A673 (cell line): ENCODE measurements around the gene ACP2. TPM values are rescaled to one million over a fixed set of nuclear protein-coding genes. Genes with fewer than 3 reads are reported as not detected.

Experiments used
- BruUV-seq: library from RNA; stranded (reverse); fragments of 400-500 nt; replicated peaks from 2 replicates; lab custom pipeline; 2021; lab: Mats Ljungman, UMichigan
- CTCF ChIA-PET: fragments of 300-600 bp; sonication (Branson Sonifier 250); formaldehyde crosslinking; loops from one replicate; lab custom pipeline; 2022; ENCODE audit warnings: antibody characterized with exemption; lab: Charles Lee
- POLR2A ChIA-PET: fragments of 300-600 bp; sonication (Branson Sonifier 250); formaldehyde crosslinking; loops from one replicate; lab custom pipeline; 2022; ENCODE audit warnings: antibody characterized with exemption; ENCODE audit not compliant: low non-redundant PET; lab: Charles Lee
- DNase-seq: peaks from one replicate; pipeline ENCODE4 v3.0.0-alpha.2; 2015; ENCODE audit warnings: low spot score
- H3K27ac ChIP-seq: fragments of 200-600 bp; sonication (generic); 2 replicates; pipeline ENCODE4 v1.5.1; 2016; ENCODE audit warnings: mixed run types, low read depth, mild to moderate bottlenecking, mixed read lengths, antibody characterized with exemption, low read length; ENCODE audit not compliant: poor library complexity, severe bottlenecking
- H3K27me3 ChIP-seq: fragments of 200-600 bp; sonication (generic); replicated peaks from 2 replicates; pipeline ENCODE4 v1.6.1; 2017; ENCODE audit warnings: mixed run types, low read depth, mild to moderate bottlenecking, mixed read lengths, antibody characterized with exemption, low read length; ENCODE audit not compliant: insufficient read depth, poor library complexity
- H3K36me3 ChIP-seq: fragments of 200-600 bp; sonication (generic); 2 replicates; pipeline ENCODE4 v1.6.1; 2016; ENCODE audit warnings: mixed run types, mild to moderate bottlenecking, mixed read lengths, antibody characterized with exemption, low read length; ENCODE audit not compliant: insufficient read depth, poor library complexity, severe bottlenecking
- H3K4me1 ChIP-seq: fragments of 200-600 bp; sonication (generic); 2 replicates; pipeline ENCODE4 v1.6.1; 2017; ENCODE audit warnings: mixed run types, mild to moderate bottlenecking, mixed read lengths, antibody characterized with exemption, low read length; ENCODE audit not compliant: insufficient read depth, poor library complexity, severe bottlenecking
- H3K4me3 ChIP-seq: fragments of 200-600 bp; sonication (generic); 2 replicates; pipeline ENCODE4 v1.5.1; 2016; ENCODE audit warnings: low read depth, mixed run types, mild to moderate bottlenecking, mixed read lengths, low read length; ENCODE audit not compliant: poor library complexity, severe bottlenecking
- H3K9me3 ChIP-seq: fragments of 200-600 bp; sonication (generic); 2 replicates; pipeline ENCODE4 v1.6.1; 2016; ENCODE audit warnings: mixed run types, low read depth, mild to moderate bottlenecking, mixed read lengths, antibody characterized with exemption, low read length; ENCODE audit not compliant: poor library complexity, severe bottlenecking
- EZH2 ChIP-seq: fragments of 200-600 bp; sonication (generic); IDR thresholded peaks from 2 replicates; pipeline ENCODE4 v1.6.1; 2017; ENCODE audit warnings: borderline replicate concordance, low read depth, mild to moderate bottlenecking, mixed read lengths, antibody characterized with exemption, low read length; ENCODE audit not compliant: poor library complexity, severe bottlenecking
- intact Hi-C: fragments of 100-400 bp; cut with micrococcal nuclease; formaldehyde crosslinking; loops from one replicate; pipeline ENCODE4 v1.10.0; 2022; ENCODE audit not compliant: unreplicated experiment
- total RNA-seq: library from RNA; stranded (reverse); gene quantifications from 2 replicates; pipeline ENCODE4 v1.2.3, GENCODE V29; 2021
- TF ChIP-seq, protein P1 (sequence below): fragments of 300-800, 200-600 bp; sonication (generic); conservative IDR thresholded peaks from 2 replicates; pipeline ENCODE4 v1.5.1; 2017; ENCODE audit warnings: low read depth, mild to moderate bottlenecking, antibody characterized with exemption, low read length, moderate library complexity, mixed read lengths

ACP2 gene
- total RNA-seq, 1 experiment from 2014 or later, result 63.3 TPM

DNA sequence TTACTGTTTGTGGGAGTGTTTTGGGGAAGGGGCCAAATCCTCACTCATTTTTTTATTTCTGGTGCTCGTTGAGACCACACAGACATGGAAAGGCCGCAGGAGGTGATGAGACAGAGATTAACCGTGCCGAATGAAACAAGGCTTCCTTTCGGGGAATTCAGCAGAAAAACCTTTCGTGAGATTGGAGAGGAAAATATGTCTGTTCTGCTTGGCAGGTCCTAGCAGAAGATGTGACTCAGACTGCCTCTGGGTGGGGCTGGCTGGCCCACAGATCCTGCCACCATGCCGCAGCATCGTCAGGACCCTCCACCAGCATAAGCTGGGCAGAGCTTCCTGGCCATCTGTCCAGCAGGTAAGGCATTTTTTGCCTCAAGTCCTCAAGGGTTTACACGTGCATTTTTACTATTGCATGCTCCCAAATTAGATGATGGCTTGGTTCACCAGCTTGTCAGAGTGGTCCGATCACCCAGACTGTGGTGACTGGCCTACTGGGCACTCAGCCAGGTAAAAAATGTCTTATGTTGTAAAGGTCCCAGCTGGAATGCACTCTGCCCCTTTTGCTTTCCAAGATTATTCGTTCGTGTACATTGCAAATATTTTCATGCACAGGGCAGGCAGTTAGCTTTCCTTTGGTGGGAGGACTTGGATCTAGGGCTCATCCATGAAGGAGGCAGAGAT is 32.4 kb downstream of the ACP2 start:
- intact Hi-C loops, result no loop called here
- H3K27ac ChIP-seq, result peak overlapping the region; percentile 86
- TF ChIP-seq, protein P1, sequence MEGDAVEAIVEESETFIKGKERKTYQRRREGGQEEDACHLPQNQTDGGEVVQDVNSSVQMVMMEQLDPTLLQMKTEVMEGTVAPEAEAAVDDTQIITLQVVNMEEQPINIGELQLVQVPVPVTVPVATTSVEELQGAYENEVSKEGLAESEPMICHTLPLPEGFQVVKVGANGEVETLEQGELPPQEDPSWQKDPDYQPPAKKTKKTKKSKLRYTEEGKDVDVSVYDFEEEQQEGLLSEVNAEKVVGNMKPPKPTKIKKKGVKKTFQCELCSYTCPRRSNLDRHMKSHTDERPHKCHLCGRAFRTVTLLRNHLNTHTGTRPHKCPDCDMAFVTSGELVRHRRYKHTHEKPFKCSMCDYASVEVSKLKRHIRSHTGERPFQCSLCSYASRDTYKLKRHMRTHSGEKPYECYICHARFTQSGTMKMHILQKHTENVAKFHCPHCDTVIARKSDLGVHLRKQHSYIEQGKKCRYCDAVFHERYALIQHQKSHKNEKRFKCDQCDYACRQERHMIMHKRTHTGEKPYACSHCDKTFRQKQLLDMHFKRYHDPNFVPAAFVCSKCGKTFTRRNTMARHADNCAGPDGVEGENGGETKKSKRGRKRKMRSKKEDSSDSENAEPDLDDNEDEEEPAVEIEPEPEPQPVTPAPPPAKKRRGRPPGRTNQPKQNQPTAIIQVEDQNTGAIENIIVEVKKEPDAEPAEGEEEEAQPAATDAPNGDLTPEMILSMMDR, result peak; percentile 51
- TF ChIP-seq EZH2, result no peak
- H3K36me3 ChIP-seq, result peaks cover 19% of the 10 kb centered on the region
- no peaks in the 10 kb centered on the region for H3K9me3 ChIP-seq
- H3K4me1 ChIP-seq, result peaks cover 24% of the 10 kb centered on the region
- POLR2A ChIA-PET, result interaction anchor here (0.6 to 0.9 kb wide), 2 partner anchors 20 to 619 kb away, joined by 4 to 13 read pairs; no protein-coding TSS in a partner anchor
- no peaks in the 10 kb centered on the region for H3K27me3 ChIP-seq
- no TSS peak for BruUV-seq
- H3K4me3 ChIP-seq, result peak overlapping the region; percentile 62
- CTCF ChIA-PET, result interaction anchor here (0.8 kb wide), 1 partner anchor 38 kb away, joined by 3 read pairs; no protein-coding TSS in a partner anchor
- DNase-seq, result peak; percentile 82

DNA sequence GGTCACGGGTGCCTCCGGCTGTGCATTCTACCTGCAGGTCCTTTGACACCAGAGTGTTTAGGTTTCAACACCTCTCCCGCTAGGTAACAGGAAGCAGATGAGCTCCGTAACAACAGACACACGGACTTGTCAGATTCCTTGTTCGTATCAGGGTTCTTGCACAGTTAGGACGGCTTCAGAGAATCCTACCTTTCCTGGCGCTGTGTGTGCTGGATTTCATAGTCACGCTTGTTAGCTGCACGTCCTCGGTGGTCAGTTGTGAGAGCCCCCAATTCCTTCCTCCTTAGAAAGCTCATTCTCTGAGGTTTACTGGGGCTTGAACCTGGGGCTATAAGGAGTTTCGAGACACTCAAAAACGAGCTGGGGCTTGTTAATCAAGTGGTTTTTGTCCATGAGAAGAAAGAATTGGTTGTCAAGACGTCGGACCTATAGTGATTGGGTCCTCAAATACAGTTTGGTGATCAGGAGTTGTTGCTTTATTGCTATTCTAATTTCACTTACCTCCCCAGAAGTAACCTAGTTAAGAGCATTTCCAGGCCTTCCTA is 33.2 kb downstream of the ACP2 start:
- TF ChIP-seq EZH2, result no peak
- TF ChIP-seq, protein P1, result no peak
- intact Hi-C loops, result loop anchor here (2.0 kb wide), 2 partner anchors 29 to 53 kb away; partner anchors contain the start of gene PACSIN3
- TSS peak; percentile 49 for BruUV-seq
- POLR2A ChIA-PET, result interaction anchor here (0.6 kb wide), 1 partner anchor 618 kb away, joined by 13 read pairs; no protein-coding TSS in a partner anchor
- H3K4me3 ChIP-seq, result peak overlapping the region; percentile 62
- no peaks in the 10 kb centered on the region for H3K27me3 ChIP-seq
- no peak for DNase-seq
- CTCF ChIA-PET, result interaction anchor here (0.6 to 1.1 kb wide), 3 partner anchors 44 to 338 kb away, joined by 3 to 7 read pairs (median 5); no protein-coding TSS in a partner anchor
- peak overlapping the region; percentile 86 for H3K27ac ChIP-seq
- H3K36me3 ChIP-seq, result peaks cover 15% of the 10 kb centered on the region
- peaks cover 23% of the 10 kb centered on the region for H3K4me1 ChIP-seq
- no peaks in the 10 kb centered on the region for H3K9me3 ChIP-seq

DNA sequence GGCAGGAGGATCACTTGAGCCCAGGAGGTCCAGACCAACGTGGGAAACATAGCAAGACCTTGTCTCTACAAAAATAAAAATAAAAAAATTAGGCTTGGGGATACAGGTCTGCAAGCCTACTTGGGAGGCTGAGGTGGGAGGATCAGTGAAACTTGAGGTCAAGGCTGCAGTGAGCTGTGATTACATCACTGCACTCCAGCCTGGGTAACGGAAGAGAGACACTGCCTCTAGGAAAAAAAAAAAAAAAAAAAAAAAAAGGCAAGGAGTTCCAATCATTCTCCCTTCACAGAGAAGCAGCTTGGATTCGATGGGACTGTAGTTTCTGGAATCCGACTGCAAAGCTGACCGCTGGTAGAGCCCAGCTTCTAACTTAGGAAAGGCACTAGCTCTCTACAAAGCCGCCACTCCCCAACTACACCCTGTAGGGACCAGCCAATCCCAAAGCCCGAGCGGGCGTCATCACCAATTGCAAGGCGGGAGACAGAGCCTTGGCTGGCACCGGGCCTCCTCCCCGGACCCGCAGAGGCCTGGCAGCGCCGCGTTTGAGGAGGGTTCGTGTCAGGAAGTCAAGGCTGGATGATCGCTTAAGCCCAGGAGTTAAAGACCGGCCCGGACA is 34.6 kb downstream of the ACP2 start:
- ChIA-PET CTCF (interaction anchor here (0.6 to 1.1 kb wide), 7 partner anchors 8 to 277 kb away, joined by 3 to 17 read pairs (median 4); partner anchors contain the start of gene CSTPP1), POLR2A (interaction anchor here (0.6 to 0.8 kb wide), 4 partner anchors 14 to 805 kb away, joined by 3 to 23 read pairs (median 5); no protein-coding TSS in a partner anchor)
- no peaks in the 10 kb centered on the region for H3K27me3 ChIP-seq
- H3K27ac ChIP-seq, result peak overlapping the region; percentile 86
- H3K36me3 ChIP-seq, result peaks cover 7% of the 10 kb centered on the region
- intact Hi-C loops, result loop anchor here (2.0 kb wide), 2 partner anchors 27 to 55 kb away; partner anchors contain the start of gene PACSIN3
- peaks cover 3% of the 10 kb centered on the region for H3K9me3 ChIP-seq
- H3K4me1 ChIP-seq, result peaks cover 16% of the 10 kb centered on the region
- BruUV-seq, result TSS peak; percentile 90
- peak; percentile 99 for DNase-seq
- peak overlapping the region; percentile 62 for H3K4me3 ChIP-seq
- TF ChIP-seq, protein P1, result no peak
- no peak for TF ChIP-seq EZH2
